D721Med (cell line): Measurements from ENCODE around the gene MACF1.
"Not testable (repeated sequence)": the region's sequence is repeated elsewhere in the genome, so short reads cannot be mapped to it uniquely, and the experiment has no call there.

Source experiments
- DNase-seq: peaks from one replicate; pipeline ENCODE4 v3.0.0; 2011; ENCODE audit warnings: low spot score; ENCODE audit not compliant: insufficient read length
- FAIRE-seq: peaks from 2 replicates; lab custom pipeline; 2011; peaks lifted over from hg19 to GRCh38; lab: Jason Lieb, UNC
- TF ChIP-seq, protein P1 (sequence below): IDR thresholded peaks from 2 replicates; pipeline ENCODE4 v1.5.1; 2012; ENCODE audit warnings: mild to moderate bottlenecking, control low read depth; ENCODE audit not compliant: insufficient read depth; ENCODE audit errors: missing control alignments

Gene MACF1

DNA sequence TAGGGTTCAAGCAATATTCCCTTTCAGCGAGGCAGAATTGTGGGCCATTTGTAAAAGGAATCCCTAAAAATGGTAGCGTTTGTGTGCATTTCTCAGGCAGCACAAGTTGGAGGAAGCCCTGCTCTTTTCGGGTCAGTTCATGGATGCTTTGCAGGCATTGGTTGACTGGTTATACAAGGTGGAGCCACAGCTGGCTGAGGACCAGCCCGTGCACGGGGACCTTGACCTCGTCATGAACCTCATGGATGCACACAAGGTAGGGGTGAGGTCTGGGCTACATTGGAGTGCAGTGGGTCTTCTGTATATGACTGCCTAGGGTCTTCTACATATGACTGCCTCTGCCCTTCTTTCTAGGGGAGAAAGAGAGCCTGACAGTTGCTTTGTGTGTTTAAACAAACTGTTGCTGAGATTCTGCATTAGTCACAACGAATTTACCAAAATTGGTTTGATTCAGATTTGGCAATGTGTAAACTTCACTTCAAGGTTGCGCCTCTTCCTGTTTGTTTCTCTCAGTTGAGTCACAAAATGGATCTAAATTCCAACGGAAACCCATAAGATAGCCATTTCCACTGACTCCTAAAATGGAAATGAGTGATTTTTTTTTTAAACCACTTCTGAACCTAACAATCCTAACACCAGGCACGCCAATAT, 246.6 kb downstream of the MACF1 start:
- FAIRE-seq (no peak), DNase-seq (no peak)
- TF ChIP-seq, protein P1, sequence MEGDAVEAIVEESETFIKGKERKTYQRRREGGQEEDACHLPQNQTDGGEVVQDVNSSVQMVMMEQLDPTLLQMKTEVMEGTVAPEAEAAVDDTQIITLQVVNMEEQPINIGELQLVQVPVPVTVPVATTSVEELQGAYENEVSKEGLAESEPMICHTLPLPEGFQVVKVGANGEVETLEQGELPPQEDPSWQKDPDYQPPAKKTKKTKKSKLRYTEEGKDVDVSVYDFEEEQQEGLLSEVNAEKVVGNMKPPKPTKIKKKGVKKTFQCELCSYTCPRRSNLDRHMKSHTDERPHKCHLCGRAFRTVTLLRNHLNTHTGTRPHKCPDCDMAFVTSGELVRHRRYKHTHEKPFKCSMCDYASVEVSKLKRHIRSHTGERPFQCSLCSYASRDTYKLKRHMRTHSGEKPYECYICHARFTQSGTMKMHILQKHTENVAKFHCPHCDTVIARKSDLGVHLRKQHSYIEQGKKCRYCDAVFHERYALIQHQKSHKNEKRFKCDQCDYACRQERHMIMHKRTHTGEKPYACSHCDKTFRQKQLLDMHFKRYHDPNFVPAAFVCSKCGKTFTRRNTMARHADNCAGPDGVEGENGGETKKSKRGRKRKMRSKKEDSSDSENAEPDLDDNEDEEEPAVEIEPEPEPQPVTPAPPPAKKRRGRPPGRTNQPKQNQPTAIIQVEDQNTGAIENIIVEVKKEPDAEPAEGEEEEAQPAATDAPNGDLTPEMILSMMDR, result no peak

DNA sequence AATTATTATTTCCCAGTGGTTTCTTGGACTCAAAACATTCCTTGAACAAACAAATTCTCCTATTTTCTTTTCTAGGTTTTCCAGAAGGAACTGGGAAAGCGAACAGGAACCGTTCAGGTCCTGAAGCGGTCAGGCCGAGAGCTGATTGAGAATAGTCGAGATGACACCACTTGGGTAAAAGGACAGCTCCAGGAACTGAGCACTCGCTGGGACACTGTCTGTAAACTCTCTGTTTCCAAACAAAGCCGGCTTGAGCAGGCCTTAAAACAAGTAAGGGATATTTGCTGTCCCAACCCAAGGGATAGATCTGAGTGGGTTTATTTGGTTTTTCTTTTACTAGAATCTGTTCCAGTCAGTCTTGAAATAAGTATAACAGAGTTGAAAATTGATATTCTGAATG, 247.6 kb downstream of the MACF1 start:
- TF ChIP-seq, protein P1, result no peak
- FAIRE-seq (no peak), DNase-seq (no peak)

DNA sequence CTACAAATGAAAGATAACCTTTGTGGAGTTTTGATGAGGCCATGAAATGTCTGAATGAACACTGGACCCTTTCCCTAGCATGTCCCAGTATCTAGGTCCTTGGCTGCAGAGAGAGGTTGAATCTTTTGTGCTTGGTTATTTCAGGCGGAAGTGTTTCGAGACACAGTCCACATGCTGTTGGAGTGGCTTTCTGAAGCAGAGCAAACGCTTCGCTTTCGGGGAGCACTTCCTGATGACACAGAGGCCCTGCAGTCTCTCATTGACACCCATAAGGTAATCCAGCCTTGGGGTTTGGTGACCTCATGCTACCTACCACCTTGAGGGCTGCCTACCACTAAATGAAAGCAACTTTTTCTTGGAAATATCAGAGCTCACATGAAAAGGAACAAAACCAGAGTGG, 248.0 kb downstream of the MACF1 start:
- TF ChIP-seq, protein P1, result no peak
- DNase-seq (no peak), FAIRE-seq (no peak)

DNA sequence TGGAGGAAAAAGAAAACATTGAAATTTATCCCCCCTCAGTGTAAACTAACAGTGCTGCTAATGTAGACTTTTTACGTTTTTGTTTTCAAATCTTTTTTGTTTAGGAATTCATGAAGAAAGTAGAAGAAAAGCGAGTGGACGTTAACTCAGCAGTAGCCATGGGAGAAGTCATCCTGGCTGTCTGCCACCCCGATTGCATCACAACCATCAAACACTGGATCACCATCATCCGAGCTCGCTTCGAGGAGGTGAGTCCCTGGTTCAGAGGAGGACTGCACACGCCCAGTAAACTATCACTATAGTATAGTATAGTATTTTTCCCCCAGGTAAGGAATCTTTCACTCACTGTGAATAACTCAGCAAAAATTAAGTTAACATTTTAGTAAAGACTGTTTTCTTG, 249.1 kb downstream of the MACF1 start:
- no peak for DNase-seq
- TF ChIP-seq, protein P1, result no peak
- FAIRE-seq, result no peak

DNA sequence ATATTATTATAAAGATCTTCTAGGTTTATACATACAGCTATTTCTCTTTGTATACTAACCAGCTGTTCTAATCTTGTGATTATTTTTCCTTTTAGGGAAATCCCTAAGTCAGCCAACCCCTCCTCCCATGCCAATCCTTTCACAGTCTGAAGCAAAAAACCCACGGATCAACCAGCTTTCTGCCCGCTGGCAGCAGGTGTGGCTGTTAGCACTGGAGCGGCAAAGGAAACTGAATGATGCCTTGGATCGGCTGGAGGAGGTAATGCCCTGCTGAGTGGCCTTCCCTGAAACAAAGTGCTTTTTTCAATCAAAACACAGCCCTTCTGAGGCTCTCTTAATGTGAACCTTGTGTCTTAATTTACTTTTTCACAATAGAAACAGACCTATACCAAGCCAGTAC, 254.5 kb downstream of the MACF1 start:
- FAIRE-seq (no peak), DNase-seq (no peak)
- TF ChIP-seq, protein P1, result no peak

DNA sequence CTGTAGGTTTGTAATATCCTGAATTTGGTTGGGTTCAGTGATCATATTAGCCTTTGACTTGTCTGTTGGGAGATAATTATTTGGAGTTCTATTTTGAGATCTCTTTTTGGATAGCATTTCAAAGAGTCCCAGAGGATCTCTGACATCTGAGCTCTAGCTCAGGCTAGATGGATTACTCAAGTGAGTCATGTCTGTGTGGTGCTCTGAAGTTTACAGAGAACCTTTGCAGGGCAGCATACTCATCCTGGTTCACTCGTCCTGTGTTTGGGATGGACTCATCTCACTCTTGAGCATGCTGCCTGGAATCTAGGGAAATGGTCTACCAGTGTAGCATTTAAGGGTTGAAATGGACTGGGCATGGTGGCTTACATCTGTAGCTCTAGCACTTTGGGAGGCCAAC, 257.6 kb downstream of the MACF1 start:
- DNase-seq (no peak), FAIRE-seq (no peak)
- TF ChIP-seq, protein P1, result no peak

DNA sequence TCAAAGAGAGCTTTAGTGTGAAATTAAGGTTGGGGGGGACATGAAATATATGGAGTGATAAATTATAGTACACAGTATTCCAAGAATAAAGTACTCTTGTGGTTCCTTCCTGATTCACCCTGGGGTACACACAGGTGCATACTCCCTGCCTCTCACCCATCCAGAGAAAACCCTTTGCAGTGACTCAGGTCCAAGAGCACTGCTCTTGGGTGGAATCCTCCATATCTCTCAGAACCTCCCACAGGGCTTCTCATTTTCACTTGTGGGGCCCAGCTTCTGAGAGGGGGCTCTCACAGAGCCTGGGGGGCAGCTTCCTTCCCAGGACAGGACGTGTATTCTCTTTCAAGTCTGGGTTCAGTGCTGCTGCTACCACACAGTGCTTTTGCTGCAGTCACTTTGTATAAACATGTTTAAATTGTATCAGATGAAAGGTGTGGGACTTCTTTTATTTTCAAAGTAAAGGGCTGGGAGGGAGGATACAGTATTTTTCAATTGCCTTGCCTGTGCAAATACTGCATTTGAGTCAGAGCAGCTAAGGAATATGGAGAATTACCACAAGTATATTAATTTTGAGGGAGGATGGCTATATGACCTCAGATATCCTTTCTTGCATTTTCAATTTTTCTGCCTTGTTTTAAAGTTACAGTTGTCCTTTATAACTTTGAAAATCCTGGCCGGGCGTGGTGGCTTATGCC, 262.1 kb downstream of the MACF1 start:
- no peak for DNase-seq

DNA sequence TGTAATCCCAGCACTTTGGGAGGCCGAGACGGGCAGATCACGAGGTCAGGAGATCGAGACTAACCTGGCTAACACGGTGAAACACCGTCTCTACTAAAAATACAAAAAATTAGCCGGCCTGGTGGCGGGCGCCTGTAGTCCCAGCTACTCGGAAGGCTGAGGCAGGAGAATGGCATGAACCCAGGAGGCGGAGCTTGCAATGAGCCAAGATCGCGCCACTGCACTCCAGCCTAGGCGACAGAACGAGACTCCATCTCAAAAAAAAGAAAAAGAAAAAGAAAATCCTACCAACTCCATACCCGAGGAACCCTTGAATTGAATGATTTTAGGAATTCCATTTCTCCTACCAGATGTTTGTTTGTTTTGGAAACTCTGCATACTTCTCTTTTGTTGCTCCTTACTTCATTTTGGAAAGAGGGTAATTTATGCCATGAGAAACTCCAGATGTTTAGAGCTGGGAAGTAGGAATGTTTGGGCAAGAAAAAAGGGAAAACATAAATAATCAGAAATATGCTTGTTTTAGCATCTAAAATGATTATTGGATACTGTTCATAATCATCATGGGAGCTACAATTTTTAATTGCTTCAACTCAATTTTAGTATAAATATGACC, 262.7 kb downstream of the MACF1 start:
- FAIRE-seq, DNase-seq: not testable (repeated sequence)

More for the DNA sequence above, 262.1 kb downstream of the MACF1 start:
- no peak for FAIRE-seq
- TF ChIP-seq, protein P1, result no peak
